HEK293T (cell line): ENCODE results near the gene ZNF485.
A peak's percentile ranks its signal among the peaks of the same experiment; 100 is the strongest.
"Not testable (repeated sequence)": the region's sequence is repeated elsewhere in the genome, so short reads cannot be mapped to it uniquely, and the experiment has no call there.

ENCODE experiments used
- CTCF ChIA-PET: fragments of 350-600 bp; formaldehyde crosslinking; extraction: SDS; loops from one replicate; lab custom pipeline; 2021; ENCODE audit warnings: antibody characterized with exemption, inconsistent platforms; lab: Yijun Ruan, JAX
- POLR2A ChIA-PET: fragments of 350-600 bp; formaldehyde crosslinking; extraction: SDS; loops from one replicate; lab custom pipeline; 2020; ENCODE audit warnings: antibody characterized with exemption, inconsistent platforms; lab: Yijun Ruan, JAX
- DNase-seq: peaks from one replicate; pipeline ENCODE4 v3.0.0; 2012; ENCODE audit warnings: mixed read lengths; ENCODE audit errors: extremely low spot score
- ARNT ChIP-seq: fragments of 450-650 bp; IDR thresholded peaks from 2 replicates; pipeline ENCODE4 v1.6.1; 2017; ENCODE audit warnings: mild to moderate bottlenecking
- BHLHE40 ChIP-seq: fragments of 450-650 bp; IDR thresholded peaks from 2 replicates; pipeline ENCODE4 v1.6.1; 2016; ENCODE audit warnings: mild to moderate bottlenecking, moderate library complexity, borderline replicate concordance
- CTBP1 ChIP-seq: fragments of 450-650 bp; IDR thresholded peaks from 2 replicates; pipeline ENCODE4 v1.6.1; 2016; ENCODE audit warnings: borderline replicate concordance
- ELF4 ChIP-seq: fragments of 450-650 bp; IDR thresholded peaks from 2 replicates; pipeline ENCODE4 v1.6.1; 2017; ENCODE audit warnings: antibody characterized with exemption
- FOXA1 ChIP-seq: fragments of 450-650 bp; IDR thresholded peaks from 2 replicates; pipeline ENCODE4 v1.6.1; 2016; ENCODE audit warnings: mild to moderate bottlenecking
- FOXK2 ChIP-seq: fragments of 450-650 bp; IDR thresholded peaks from 2 replicates; pipeline ENCODE4 v1.6.1; 2016; ENCODE audit warnings: mild to moderate bottlenecking
- FOXM1 ChIP-seq: fragments of 450-650 bp; IDR thresholded peaks from 2 replicates; pipeline ENCODE4 v1.6.1; 2017; ENCODE audit warnings: mild to moderate bottlenecking, borderline replicate concordance
- HDGF ChIP-seq: fragments of 450-650 bp; IDR thresholded peaks from 2 replicates; pipeline ENCODE4 v1.6.1; 2017; ENCODE audit warnings: antibody characterized with exemption, borderline replicate concordance
- L3MBTL2 ChIP-seq: fragments of 450-650 bp; conservative IDR thresholded peaks from 2 replicates; pipeline ENCODE4 v1.6.1; 2016; ENCODE audit warnings: mild to moderate bottlenecking
- LEF1 ChIP-seq: fragments of 450-650 bp; IDR thresholded peaks from 2 replicates; pipeline ENCODE4 v1.6.1; 2017; ENCODE audit warnings: mild to moderate bottlenecking, borderline replicate concordance
- NFRKB ChIP-seq: fragments of 450-650 bp; IDR thresholded peaks from 2 replicates; pipeline ENCODE4 v1.6.1; 2016; ENCODE audit warnings: mild to moderate bottlenecking, moderate library complexity
- SP1 ChIP-seq: fragments of 450-650 bp; IDR thresholded peaks from 2 replicates; pipeline ENCODE4 v1.6.1; 2017
- SUZ12 ChIP-seq: fragments of 450-650 bp; IDR thresholded peaks from 2 replicates; pipeline ENCODE4 v1.6.1; 2016; ENCODE audit warnings: mild to moderate bottlenecking
- ZNF384 ChIP-seq: fragments of 450-650 bp; IDR thresholded peaks from 2 replicates; pipeline ENCODE4 v1.6.1; 2016
- TF ChIP-seq, protein P1 (sequence below): fragments of 450-650 bp; IDR thresholded peaks from 2 replicates; pipeline ENCODE4 v1.6.1; 2016

Gene ZNF485

DNA sequence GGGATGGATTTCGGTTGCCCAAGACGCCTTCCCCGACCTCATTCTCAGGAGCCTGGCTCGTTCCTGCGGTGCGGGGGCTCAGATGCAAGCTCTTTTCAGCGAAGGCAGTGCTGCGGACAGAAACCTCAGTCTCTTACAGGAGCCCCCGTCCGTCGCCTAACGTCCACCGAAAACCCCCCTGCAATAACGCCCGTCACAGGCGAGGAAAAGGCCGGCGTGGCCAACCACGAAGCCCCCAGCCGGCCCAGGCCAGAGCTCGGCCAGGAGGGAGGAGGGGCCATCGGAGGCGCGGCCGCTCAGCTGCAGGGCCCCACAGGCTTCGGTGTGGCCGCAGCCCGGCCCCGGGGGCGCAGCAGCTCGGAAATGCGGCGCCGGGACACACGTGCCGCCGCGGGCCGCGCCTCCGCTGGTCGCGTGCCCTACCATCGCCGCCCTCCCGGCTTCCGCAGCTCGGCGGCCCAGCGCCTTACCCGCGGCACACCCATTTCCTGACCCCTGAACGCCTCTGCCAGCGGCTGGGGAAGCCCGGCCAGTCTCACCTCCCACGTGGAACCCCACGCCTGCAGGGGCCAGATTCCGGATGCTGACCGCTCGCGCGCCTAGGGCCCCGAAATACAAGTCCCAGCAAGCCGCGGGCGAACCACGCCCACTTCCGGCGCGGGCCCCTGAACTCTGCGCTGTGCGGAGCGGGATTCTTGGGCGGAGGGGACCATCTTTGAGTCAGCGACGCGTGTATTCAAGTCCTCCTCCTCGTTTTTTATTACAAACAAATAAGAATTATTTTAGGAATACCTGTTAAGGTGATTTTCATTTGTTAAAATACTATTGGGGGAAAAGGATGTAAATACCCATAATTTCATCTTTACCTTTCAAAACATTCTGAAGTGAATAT, 32.0 kb upstream of the ZNF485 start, which contains the start of gene ZNF239:
ZNF239 (minus strand) TSS at position 616 of the 892 bp plus-strand sequence. CDS start 16,537 bp downstream, outside the sequence.
- DNase-seq = peak; percentile 85
- ChIA-PET CTCF (no interaction called here), POLR2A (interaction anchor here (1.0 kb wide), 1 partner anchor 19 kb away, joined by 3 read pairs; no protein-coding TSS in a partner anchor)
- TF ChIP-seq LEF1 = peak; percentile 57; the same call in 1 of the 2 replicates
- no peak for TF ChIP-seq FOXM1
- TF ChIP-seq L3MBTL2 = peak; percentile 96

GRCh38 chr10:43574906-43575305, 31.3 kb upstream of the ZNF485 start:
- ChIA-PET CTCF (no interaction called here), POLR2A (no interaction called here)
- DNase-seq = no peak
- TF ChIP-seq, protein P1, sequence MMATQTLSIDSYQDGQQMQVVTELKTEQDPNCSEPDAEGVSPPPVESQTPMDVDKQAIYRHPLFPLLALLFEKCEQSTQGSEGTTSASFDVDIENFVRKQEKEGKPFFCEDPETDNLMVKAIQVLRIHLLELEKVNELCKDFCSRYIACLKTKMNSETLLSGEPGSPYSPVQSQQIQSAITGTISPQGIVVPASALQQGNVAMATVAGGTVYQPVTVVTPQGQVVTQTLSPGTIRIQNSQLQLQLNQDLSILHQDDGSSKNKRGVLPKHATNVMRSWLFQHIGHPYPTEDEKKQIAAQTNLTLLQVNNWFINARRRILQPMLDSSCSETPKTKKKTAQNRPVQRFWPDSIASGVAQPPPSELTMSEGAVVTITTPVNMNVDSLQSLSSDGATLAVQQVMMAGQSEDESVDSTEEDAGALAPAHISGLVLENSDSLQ = no peak
- TF ChIP-seq FOXM1 (no peak), NFRKB (no peak), CTBP1 (no peak), ZNF384 (no peak), LEF1 (no peak), FOXA1 (no peak), HDGF (no peak), L3MBTL2 (no peak), ARNT (no peak), ELF4 (no peak), FOXK2 (no peak), SUZ12 (no peak)

GRCh38 chr10:43576062-43576461, 30.2 kb upstream of the ZNF485 start:
- DNase-seq = no peak
- ChIA-PET POLR2A (no interaction called here), CTCF (no interaction called here)
- TF ChIP-seq L3MBTL2 (no peak), CTBP1 (no peak), SUZ12 (no peak), LEF1 (no peak), ARNT (no peak), FOXA1 (no peak), NFRKB (no peak), SP1 (no peak), HDGF (no peak), FOXK2 (no peak)
- TF ChIP-seq, protein P1 = no peak

- DNase-seq = no peak
- no peak for TF ChIP-seq CTBP1
- ChIA-PET CTCF (no interaction called here), POLR2A (no interaction called here)
Observed at GRCh38 chr10:43576580-43576979, 29.7 kb upstream of the ZNF485 start.

DNA sequence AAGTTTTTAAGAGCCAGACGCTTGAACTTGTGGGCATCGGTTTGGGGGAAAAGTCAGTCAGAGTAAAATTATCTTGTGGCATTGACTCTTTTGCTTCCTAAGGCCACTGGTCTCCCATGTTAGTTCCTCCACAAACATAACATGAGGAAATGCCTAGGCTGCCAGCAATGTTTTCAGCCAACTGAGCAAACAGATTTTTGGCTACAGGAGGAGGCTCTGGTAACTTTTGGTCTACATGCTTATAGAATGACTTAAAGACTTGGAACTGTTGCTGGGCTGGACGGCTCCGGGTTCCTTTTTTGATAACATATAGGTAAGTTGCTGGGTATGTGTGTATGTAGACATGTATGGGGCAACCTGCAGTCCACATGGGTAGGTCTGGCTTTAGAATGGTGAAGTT, 22.2 kb upstream of the ZNF485 start:
- TF ChIP-seq BHLHE40 (no peak), CTBP1 (no peak), FOXM1 (no peak), ARNT (no peak)
- no peak for DNase-seq
- ChIA-PET POLR2A (no interaction called here), CTCF (no interaction called here)

DNA sequence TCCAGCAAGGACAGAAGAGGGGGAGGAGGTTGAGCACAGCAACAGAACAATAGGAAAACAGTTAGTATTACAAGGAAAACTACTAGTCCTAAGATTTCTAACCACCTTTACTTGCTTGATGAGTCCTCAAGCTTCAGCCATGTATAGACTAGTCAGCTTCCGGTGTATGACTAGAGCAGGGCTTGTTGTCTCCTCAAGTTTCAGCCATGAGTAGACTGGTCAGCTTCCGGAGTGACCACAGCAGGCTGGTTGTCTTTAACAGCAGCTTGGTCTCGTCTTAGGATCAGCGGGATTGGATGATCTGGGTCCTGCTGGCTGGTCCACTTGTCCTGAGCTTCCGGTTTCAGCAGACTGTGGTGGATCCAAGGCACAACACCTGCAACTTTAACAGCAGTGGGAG, 21.2 kb upstream of the ZNF485 start:
- CTCF ChIA-PET = interaction anchor here (0.6 kb wide), 1 partner anchor 1340 kb away, joined by 3 read pairs; no protein-coding TSS in a partner anchor
- DNase-seq = no peak
- no peak for TF ChIP-seq LEF1
- no peak for TF ChIP-seq FOXA1
- POLR2A ChIA-PET = no interaction called here

DNA sequence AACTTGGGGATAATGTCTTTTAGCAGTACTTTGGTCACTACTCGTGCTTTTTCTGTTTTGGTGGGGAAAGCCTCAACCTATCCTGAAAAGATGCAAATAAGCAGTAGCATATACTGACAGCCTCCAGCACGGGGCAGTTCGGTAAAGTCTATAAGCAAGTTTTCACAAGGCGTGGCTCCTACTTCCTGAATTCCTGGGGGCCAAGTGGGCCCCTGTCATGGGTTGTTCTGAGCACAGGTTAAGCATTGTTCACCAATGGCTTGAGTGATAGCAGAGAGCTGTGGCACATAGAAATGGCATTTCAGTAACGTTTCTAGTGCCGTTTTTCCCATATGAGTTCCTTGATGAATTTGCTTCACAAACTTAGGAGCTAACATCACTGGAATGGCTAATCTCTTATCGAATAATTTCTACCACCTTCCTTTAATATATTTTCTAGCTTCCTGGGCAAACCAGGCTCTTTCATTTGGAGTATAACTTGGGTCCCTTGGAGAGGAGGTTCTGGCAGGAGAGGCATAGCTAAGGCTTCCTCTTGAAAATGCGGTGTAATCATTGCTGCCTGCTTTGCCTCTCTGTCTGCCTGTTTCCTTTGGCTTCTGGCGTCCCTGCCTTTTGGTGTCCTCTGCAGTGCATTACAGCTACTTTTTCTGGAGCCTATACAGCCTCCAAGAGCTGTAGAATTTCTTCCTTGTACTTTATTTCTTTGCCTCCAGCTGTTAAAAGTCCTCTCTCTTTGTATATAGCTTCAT, 20.1 kb upstream of the ZNF485 start:
- ChIA-PET POLR2A (no interaction called here), CTCF (interaction anchor here (0.6 kb wide), 1 partner anchor 1339 kb away, joined by 3 read pairs; no protein-coding TSS in a partner anchor)
- DNase-seq = no peak
- TF ChIP-seq, protein P1 = no peak

DNA sequence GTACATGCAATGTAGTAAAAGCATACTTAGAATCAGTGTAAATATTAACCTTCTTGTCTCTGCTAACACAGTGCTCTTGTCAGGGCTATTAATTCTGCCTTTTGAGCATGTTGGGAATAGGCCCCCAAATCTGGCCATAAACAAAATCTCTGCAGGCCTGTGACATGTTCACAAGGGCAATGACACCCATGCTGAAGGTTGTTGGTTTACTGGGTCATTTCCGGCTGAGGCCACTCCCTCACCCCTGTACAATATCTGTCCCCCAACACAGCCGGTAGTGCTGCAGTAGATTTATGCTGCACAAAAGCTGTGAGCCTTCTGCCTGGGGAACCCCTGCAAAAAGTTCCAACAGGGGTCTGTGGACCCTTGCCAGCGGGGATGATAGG, 19.5 kb upstream of the ZNF485 start:
- POLR2A ChIA-PET, DNase-seq, CTCF ChIA-PET: not testable (repeated sequence)
